Spleen (tissue), 11 donors: ENCODE results near the gene GBE1. TPM values are rescaled to one million over a fixed set of nuclear protein-coding genes. Genes with fewer than 3 reads are reported as not detected.

Source experiments
- DNase-seq: peaks from one replicate; pipeline ENCODE4 v3.0.0-alpha.2; 2020
- H3K27ac ChIP-seq, 8 donors: fragments of 200-600 bp; sonication (generic) in 7 of 8; 1 replicate in 4 of 8; 2 replicates in 4 of 8; pipeline versions ENCODE4 v1.5.0 to v1.8.0; 2016 to 2021; ENCODE audit warnings: inconsistent platforms in 4 of 8, mild to moderate bottlenecking in 4 of 8, moderate library complexity in 1 of 8
- H3K27me3 ChIP-seq, 7 donors: fragments of 200-600 bp; sonication (generic) in 6 of 7; replicated peaks in 1 of 7; 1 replicate in 4 of 7; 2 replicates in 3 of 7; pipeline versions ENCODE4 v1.5.0 to v1.8.0; 2016 to 2021; ENCODE audit warnings: inconsistent platforms in 3 of 7, mild to moderate bottlenecking in 1 of 7
- H3K36me3 ChIP-seq, 6 donors: fragments of 200-600 bp; sonication (generic) in 5 of 6; 1 replicate in 4 of 6; 2 replicates in 2 of 6; pipeline versions ENCODE4 v1.5.0 to v1.8.0; 2016 to 2021; ENCODE audit warnings: inconsistent platforms in 2 of 6
- H3K4me1 ChIP-seq, 6 donors: fragments of 200-600 bp; sonication (generic) in 5 of 6; 1 replicate in 3 of 6; 2 replicates in 3 of 6; pipeline versions ENCODE4 v1.5.0 to v1.8.0; 2016 to 2021; ENCODE audit warnings: inconsistent platforms in 3 of 6
- H3K4me3 ChIP-seq, 8 donors: fragments of 200-600 bp; sonication (generic) in 7 of 8; 1 replicate in 4 of 8; 2 replicates in 4 of 8; pipeline versions ENCODE4 v1.5.0 to v1.8.0; 2016 to 2021; ENCODE audit warnings: inconsistent platforms in 4 of 8, mild to moderate bottlenecking in 4 of 8, moderate library complexity in 2 of 8
- H3K9me3 ChIP-seq, 8 donors: fragments of 200-600 bp; sonication (generic) in 7 of 8; 1 replicate in 4 of 8; 2 replicates in 4 of 8; pipeline versions ENCODE4 v1.5.0 to v1.8.0; 2016 to 2021; ENCODE audit warnings: inconsistent platforms in 4 of 8
- POLR2A ChIP-seq, 3 donors: fragments of 450-650 bp; IDR thresholded peaks; one replicate each; pipeline ENCODE4 v1.5.1; 2017; ENCODE audit warnings: antibody characterized with exemption in 3 of 3, mild to moderate bottlenecking in 1 of 3
- POLR2AphosphoS5 ChIP-seq, 3 donors: sonication (generic); formaldehyde crosslinking; IDR thresholded peaks; one replicate each; pipeline ENCODE4 v1.5.1; 2017; ENCODE audit warnings: antibody characterized with exemption in 3 of 3
- WGBS, 5 donors: extraction: QIAGEN DNeasy Blood & Tissue Kit in 3 of 5; methylation state at CpG; one replicate each; pipeline versions ENCODE4 v1.1.5 to v1.1.7; 2013 to 2018; 5-methylcytosine and 5-hydroxymethylcytosine counted together
- intact Hi-C: fragments of 100-400 bp; cut with DNase I; formaldehyde crosslinking; loops from one replicate; pipeline ENCODE4 v1.15.0; 2023; ENCODE audit warnings: low total_unique reads
- polyA plus RNA-seq, 3 donors: library from polyadenylated mRNA; stranded (reverse); fragments of 200-250 nt; gene quantifications; one replicate each; pipeline ENCODE4 v1.2.1, GENCODE V29; 2013
- total RNA-seq, 7 donors: library from RNA; depleted of rRNA in 3 of 7; stranded (reverse); fragments of >200 nt in 3 of 7; fragmentation: NEBNext Ultra II Directional in 4 of 7; extraction: Animal tissue kit (Norgen Biotek cat#: 25700) in 4 of 7; gene quantifications; one replicate each; pipeline versions ENCODE4 v1.1.0 to v1.2.1, GENCODE V29; 2016 to 2021
- TF ChIP-seq, protein P1 (sequence below), 11 experiments: fragments of 200-600 bp in 7 of 11; fragments of 450-650 bp in 4 of 11; sonication (generic) in 4 of 11; IDR thresholded peaks in 8 of 11; conservative IDR thresholded peaks in 3 of 11; 1 replicate in 7 of 11; 2 replicates in 4 of 11; pipeline versions ENCODE4 v1.4.0 to v1.8.0; 2016 to 2021; ENCODE audit warnings: antibody characterized with exemption in 11 of 11, inconsistent platforms in 4 of 11, mild to moderate bottlenecking in 1 of 11
- donor health status: healthy with polysubstance abuse.
- donor health status: DM: no; HTN: no; CAD: no; lungs with moderate emphysema.
- donor health status: DM: no; HTN: no; CAD: no.
- donor health status: Bipolar disorder and iron deficiency.
- donor health status: healthy.
- donor health status: DM: no; HTN: no; CAD: no.
- donor health status: DM: yes; HTN: yes; CAD: no.

GBE1 gene
- total and polyA plus RNA-seq, 10 donors, result 5.0 to 34.3 (median 21.5) TPM

DNA sequence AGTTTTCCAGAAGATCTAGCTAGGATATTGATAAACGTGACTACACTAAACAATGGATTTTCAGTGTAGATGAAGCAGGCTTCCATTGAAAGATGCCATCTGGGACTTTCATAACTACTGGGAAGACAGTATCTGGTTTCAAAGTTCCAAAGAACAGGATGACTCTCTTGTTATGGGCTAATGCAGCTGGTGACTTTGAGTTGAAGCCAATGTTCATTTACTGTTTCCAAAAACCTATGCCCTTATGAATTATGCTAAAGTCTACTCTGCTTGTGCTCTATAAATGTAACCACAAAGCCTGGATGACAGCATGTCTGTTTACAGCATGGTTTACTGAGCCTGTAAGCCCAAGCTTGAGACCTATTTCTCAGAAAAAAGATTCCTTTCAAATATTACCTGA lies 245.4 kb downstream of the GBE1 start:
- Histone ChIP-seq H3K9me3 (no peaks in the 10 kb centered on the region), H3K4me1 (no peaks in the 10 kb centered on the region), H3K27me3 (no peaks in the 10 kb centered on the region), H3K27ac (no peak overlapping the region), H3K4me3 (no peak overlapping the region), H3K36me3 (peaks cover 0 to 8% (median 0%) of the 10 kb centered on the region in 6 donors)
- TF ChIP-seq POLR2AphosphoS5 (IDR thresholded peaks at IDR 0.05) (no peak), POLR2A (IDR thresholded peaks at IDR 0.05) (no peak)
- TF ChIP-seq, protein P1, sequence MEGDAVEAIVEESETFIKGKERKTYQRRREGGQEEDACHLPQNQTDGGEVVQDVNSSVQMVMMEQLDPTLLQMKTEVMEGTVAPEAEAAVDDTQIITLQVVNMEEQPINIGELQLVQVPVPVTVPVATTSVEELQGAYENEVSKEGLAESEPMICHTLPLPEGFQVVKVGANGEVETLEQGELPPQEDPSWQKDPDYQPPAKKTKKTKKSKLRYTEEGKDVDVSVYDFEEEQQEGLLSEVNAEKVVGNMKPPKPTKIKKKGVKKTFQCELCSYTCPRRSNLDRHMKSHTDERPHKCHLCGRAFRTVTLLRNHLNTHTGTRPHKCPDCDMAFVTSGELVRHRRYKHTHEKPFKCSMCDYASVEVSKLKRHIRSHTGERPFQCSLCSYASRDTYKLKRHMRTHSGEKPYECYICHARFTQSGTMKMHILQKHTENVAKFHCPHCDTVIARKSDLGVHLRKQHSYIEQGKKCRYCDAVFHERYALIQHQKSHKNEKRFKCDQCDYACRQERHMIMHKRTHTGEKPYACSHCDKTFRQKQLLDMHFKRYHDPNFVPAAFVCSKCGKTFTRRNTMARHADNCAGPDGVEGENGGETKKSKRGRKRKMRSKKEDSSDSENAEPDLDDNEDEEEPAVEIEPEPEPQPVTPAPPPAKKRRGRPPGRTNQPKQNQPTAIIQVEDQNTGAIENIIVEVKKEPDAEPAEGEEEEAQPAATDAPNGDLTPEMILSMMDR (IDR thresholded peaks at IDR 0.05 in 8 of 11, conservative IDR thresholded peaks at IDR 0.05 in 3 of 11), result no peak
- intact Hi-C loops, result no loop called here
- whole genome bisulfite sequencing, 5 donors, result 96 to 100% (median 96%) methylated on average over 1 of the region's 1 CpG
- no peak for DNase-seq

DNA sequence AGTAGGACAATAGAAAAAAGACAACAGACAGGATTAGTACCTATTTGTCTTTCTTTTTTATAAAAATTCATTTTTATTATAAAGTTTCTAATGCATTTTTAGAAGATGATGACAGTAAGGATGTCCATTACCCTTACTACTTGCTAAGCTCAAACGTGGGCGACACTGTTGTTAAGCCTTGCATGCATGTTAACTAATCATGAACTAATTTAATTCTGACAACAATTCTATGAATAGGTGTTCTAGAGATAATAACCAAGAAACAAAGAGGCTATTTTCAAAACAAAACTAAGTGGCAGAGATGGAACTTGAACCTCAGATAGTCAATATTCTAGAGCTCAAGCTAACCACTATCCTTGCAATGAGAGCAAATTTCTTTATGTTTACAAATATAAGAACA lies 247.9 kb downstream of the GBE1 start:
- H3K27ac ChIP-seq, result no peak overlapping the region
- no peaks in the 10 kb centered on the region for H3K4me1 ChIP-seq
- WGBS, 5 donors, result 94 to 100% (median 95%) methylated on average over 2 of the region's 2 CpGs
- H3K27me3 ChIP-seq, result no peaks in the 10 kb centered on the region
- TF ChIP-seq POLR2A (IDR thresholded peaks at IDR 0.05), result no peak
- no peak for TF ChIP-seq POLR2AphosphoS5 (IDR thresholded peaks at IDR 0.05)
- TF ChIP-seq, protein P1 (IDR thresholded peaks at IDR 0.05 in 8 of 11, conservative IDR thresholded peaks at IDR 0.05 in 3 of 11), result no peak
- DNase-seq, result no peak
- intact Hi-C loops, result no loop called here
- H3K4me3 ChIP-seq, result no peak overlapping the region
- H3K9me3 ChIP-seq, result no peaks in the 10 kb centered on the region
- peaks cover 0 to 8% (median 0%) of the 10 kb centered on the region in 6 donors for H3K36me3 ChIP-seq

DNA sequence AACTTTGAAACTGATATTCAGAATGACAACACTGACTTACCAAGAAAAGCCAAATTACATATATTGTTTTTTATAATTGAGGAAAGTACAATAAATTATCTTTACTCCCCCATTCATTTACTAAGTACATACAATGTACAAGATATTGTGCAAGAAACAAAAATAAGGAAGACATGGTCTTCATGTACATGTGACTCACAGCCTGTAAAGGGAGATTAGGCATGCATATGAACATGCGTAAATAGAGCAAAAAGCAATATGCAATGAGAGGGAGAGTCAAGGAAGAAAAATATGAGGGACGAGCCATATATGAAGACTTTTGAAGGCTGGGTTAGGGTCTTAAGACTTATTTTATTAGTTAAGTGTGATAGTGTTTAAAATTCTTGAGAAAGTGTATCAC lies 258.4 kb downstream of the GBE1 start:
- TF ChIP-seq POLR2A (IDR thresholded peaks at IDR 0.05) (no peak), POLR2AphosphoS5 (IDR thresholded peaks at IDR 0.05) (no peak)
- TF ChIP-seq, protein P1 (IDR thresholded peaks at IDR 0.05 in 8 of 11, conservative IDR thresholded peaks at IDR 0.05 in 3 of 11), result no peak
- H3K36me3 ChIP-seq, result peaks cover 0 to 14% (median 0%) of the 10 kb centered on the region in 6 donors
- intact Hi-C loops, result no loop called here
- H3K4me1 ChIP-seq, result no peaks in the 10 kb centered on the region
- WGBS, 5 donors, result 94 to 99% (median 96%) methylated on average over 2 of the region's 2 CpGs
- no peaks in the 10 kb centered on the region for H3K9me3 ChIP-seq
- DNase-seq, result no peak
- H3K4me3 ChIP-seq, result no peak overlapping the region
- no peak overlapping the region for H3K27ac ChIP-seq
- H3K27me3 ChIP-seq, result no peaks in the 10 kb centered on the region

DNA sequence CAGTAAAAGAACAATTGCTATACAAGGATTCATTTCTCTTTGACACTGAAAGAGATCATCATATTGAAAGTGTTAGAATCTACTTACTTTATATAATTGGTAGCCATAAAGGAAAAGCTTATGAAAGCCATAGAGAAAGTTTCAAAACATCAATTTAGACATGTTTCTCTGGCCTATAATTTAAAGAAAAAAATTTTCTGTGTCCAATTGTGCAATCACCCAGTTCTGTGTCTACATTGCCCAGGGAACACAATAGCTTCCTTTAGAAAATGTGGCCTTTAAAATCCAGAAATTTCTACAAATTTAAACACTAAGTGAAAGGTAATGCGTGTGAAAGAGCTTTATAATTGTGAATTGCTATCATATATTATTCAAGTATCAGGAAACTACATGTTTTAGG lies 259.2 kb downstream of the GBE1 start:
- peaks cover 0 to 19% (median 0%) of the 10 kb centered on the region in 6 donors for H3K36me3 ChIP-seq
- WGBS, 5 donors, result 86 to 96% (median 92%) methylated on average over 1 of the region's 1 CpG

More for the DNA sequence above, 259.2 kb downstream of the GBE1 start:
- intact Hi-C loops, result no loop called here
- Histone ChIP-seq H3K9me3 (no peaks in the 10 kb centered on the region), H3K27ac (no peak overlapping the region), H3K4me1 (no peaks in the 10 kb centered on the region), H3K4me3 (no peak overlapping the region), H3K27me3 (no peaks in the 10 kb centered on the region)
- DNase-seq, result no peak
- TF ChIP-seq POLR2A (IDR thresholded peaks at IDR 0.05) (no peak), POLR2AphosphoS5 (IDR thresholded peaks at IDR 0.05) (no peak)
- TF ChIP-seq, protein P1 (IDR thresholded peaks at IDR 0.05 in 8 of 11, conservative IDR thresholded peaks at IDR 0.05 in 3 of 11), result no peak
